Parathyroid adenoma (tissue), 2 donors: Measurements from ENCODE around the gene WDR77.

Experiments used
- H2AFZ ChIP-seq: fragments of 300-600 bp; sonication (generic); one replicate; pipeline ENCODE4 v1.7.0; 2017; ENCODE audit warnings: antibody characterized with exemption, mild to moderate bottlenecking
- H3K27ac ChIP-seq: fragments of 300-600 bp; sonication (generic); one replicate; pipeline ENCODE4 v1.7.0; 2017
- H3K27me3 ChIP-seq: fragments of 300-600 bp; sonication (generic); one replicate; pipeline ENCODE4 v1.7.0; 2017; ENCODE audit warnings: low read length; ENCODE audit not compliant: control insufficient read depth, insufficient read depth
- H3K36me3 ChIP-seq: fragments of 300-600 bp; sonication (generic); one replicate; pipeline ENCODE4 v1.7.0; 2017; ENCODE audit warnings: low read length; ENCODE audit not compliant: control insufficient read depth, insufficient read depth
- H3K4me1 ChIP-seq: fragments of 300-600 bp; sonication (generic); one replicate; pipeline ENCODE4 v1.7.0; 2017; ENCODE audit warnings: control low read depth
- H3K4me2 ChIP-seq: fragments of 300-600 bp; sonication (generic); one replicate; pipeline ENCODE4 v1.7.0; 2017; ENCODE audit warnings: low read length
- H3K4me3 ChIP-seq: fragments of 300-600 bp; sonication (generic); one replicate; pipeline ENCODE4 v1.7.0; 2017; ENCODE audit warnings: low read depth, low read length
- H3K79me2 ChIP-seq: fragments of 300-600 bp; sonication (generic); one replicate; pipeline ENCODE4 v1.7.0; 2017; ENCODE audit warnings: control low read depth
- H3K9ac ChIP-seq: fragments of 300-600 bp; sonication (generic); one replicate; pipeline ENCODE4 v1.7.0; 2017; ENCODE audit warnings: mild to moderate bottlenecking
- H3K9me3 ChIP-seq: fragments of 300-600 bp; sonication (generic); one replicate; pipeline ENCODE4 v1.7.0; 2017; ENCODE audit warnings: low read length; ENCODE audit not compliant: control insufficient read depth
- TF ChIP-seq, protein P1 (sequence below): fragments of 300-600 bp; sonication (generic); IDR thresholded peaks from one replicate; pipeline ENCODE4 v1.7.0; 2017; ENCODE audit warnings: antibody characterized with exemption, mild to moderate bottlenecking
- donor health status: primary hyperparathyroidism.

WDR77 gene

DNA sequence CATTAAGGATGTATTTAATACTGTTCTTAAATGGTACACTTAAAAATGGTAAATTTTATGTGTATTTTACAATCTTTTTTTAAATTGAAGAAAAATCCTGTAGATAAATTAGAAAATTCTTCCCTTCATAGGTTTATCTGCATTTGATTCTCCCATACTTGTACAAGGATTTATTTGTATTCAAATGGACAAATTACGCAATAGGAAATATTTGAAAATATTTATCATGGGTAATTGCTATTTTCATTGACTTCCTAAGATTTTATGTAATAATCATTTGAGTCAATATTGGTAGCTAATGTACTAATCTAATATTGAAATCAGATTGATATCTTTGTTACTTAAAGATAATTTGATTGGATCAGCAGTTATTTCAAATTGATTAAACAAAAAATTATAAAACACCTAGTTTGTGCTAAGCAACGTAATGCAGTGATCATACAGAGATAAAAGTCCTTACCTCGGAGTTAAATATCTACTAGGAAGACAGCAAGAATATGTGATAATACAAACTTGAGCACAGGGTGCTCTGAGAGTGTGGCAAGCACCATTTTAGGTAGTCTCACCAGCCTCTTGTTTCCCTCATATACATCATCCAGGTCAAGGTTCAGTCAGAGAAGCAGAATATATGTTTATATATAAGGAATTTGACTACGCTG lies 13.4 kb upstream of the WDR77 start:
- Histone ChIP-seq H3K79me2 (no peaks in the 10 kb centered on the region), H3K4me1 (no peaks in the 10 kb centered on the region), H3K27ac (no peak overlapping the region), H3K27me3 (no peaks in the 10 kb centered on the region), H3K4me2 (no peak overlapping the region), H2AFZ (no peak overlapping the region), H3K36me3 (no peaks in the 10 kb centered on the region), H3K9me3 (no peaks in the 10 kb centered on the region), H3K4me3 (no peak overlapping the region), H3K9ac (no peak overlapping the region)
- TF ChIP-seq, protein P1, sequence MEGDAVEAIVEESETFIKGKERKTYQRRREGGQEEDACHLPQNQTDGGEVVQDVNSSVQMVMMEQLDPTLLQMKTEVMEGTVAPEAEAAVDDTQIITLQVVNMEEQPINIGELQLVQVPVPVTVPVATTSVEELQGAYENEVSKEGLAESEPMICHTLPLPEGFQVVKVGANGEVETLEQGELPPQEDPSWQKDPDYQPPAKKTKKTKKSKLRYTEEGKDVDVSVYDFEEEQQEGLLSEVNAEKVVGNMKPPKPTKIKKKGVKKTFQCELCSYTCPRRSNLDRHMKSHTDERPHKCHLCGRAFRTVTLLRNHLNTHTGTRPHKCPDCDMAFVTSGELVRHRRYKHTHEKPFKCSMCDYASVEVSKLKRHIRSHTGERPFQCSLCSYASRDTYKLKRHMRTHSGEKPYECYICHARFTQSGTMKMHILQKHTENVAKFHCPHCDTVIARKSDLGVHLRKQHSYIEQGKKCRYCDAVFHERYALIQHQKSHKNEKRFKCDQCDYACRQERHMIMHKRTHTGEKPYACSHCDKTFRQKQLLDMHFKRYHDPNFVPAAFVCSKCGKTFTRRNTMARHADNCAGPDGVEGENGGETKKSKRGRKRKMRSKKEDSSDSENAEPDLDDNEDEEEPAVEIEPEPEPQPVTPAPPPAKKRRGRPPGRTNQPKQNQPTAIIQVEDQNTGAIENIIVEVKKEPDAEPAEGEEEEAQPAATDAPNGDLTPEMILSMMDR, result no peak

DNA sequence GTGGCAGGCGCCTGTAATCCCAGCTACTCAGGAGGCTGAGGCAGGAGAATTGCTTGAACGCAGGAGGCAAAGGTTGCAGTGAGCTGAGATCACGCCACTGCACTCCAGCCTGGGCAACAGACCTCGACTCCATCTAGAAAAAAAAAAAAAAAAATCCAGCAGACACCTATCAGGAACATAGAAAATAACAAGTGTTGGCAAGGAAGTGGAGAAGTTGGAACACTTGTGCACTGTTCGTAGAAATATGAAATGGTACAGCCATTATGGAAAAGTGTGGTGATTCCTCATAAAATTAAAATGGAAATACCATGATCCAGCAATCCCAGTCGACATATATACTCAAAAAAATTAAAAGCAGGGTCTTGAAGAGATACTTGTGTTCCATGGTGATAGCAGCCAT lies 12.7 kb upstream of the WDR77 start:
- Histone ChIP-seq H3K27me3 (no peaks in the 10 kb centered on the region), H2AFZ (no peak overlapping the region), H3K9me3 (no peaks in the 10 kb centered on the region), H3K9ac (no peak overlapping the region), H3K27ac (no peak overlapping the region), H3K79me2 (no peaks in the 10 kb centered on the region), H3K4me2 (no peak overlapping the region), H3K4me1 (no peaks in the 10 kb centered on the region), H3K4me3 (no peak overlapping the region), H3K36me3 (no peaks in the 10 kb centered on the region)
- TF ChIP-seq, protein P1, result no peak

DNA sequence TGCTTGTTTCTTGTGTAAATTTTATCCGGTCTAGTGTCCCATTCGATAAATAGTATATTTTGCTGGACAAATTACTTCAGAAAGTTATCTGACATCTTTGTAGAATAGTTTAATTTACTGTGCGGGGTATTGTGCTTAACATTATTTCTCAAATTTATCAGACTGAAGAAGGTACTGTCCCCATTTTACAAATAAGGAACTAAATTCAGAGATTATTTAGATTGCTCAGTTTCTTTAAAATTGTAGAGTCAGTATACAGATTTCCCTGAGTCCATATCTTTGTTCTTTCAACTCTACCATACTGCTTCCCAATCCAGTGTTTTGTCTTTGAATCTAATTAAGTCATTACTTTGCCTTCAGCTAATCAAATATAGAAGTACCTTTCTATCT lies 6.6 kb upstream of the WDR77 start:
- Histone ChIP-seq H3K4me2 (no peak overlapping the region), H2AFZ (no peak overlapping the region), H3K27me3 (no peaks in the 10 kb centered on the region), H3K36me3 (no peaks in the 10 kb centered on the region), H3K4me1 (peaks cover 8% of the 10 kb centered on the region), H3K9me3 (no peaks in the 10 kb centered on the region), H3K9ac (no peak overlapping the region), H3K79me2 (peaks cover 6% of the 10 kb centered on the region), H3K4me3 (no peak overlapping the region), H3K27ac (no peak overlapping the region)
- TF ChIP-seq, protein P1, result no peak

DNA sequence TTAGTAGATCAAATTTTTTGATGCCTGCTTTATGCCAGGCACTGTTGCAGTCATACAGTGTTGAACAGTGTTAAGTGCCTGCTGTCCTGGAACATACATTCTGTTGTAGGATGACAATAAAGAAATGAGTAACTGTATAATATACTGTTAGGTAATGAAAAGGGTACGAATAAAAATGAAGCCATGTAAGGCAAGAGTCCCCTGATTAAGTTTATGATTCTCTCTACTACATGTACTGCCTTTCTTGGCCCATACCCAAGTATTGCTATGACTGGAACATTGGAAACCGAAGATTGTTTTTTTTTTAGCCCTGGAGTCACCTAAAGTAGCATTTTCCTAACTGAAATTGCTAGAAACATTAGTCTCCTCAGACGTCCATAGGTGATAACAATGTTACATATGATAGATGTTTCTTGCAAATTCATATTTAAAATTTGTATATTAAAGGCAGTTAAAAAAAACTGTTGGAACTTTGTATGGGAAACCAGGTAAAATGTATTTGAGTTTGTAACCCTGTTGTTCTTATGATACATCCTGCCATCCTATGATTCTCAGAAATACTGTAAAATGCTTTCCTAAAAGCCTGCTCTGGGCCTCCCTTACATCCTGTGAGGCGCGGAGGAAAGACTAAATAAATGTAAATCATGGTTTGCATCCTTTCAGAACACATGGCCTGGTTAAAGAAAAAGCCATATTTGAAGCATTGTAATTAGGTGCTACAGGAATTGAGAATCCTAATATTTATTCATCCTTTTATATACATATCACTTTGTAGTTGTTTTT lies 6.0 kb upstream of the WDR77 start:
- no peaks in the 10 kb centered on the region for H3K36me3 ChIP-seq
- no peak overlapping the region for H2AFZ ChIP-seq
- H3K4me1 ChIP-seq, result peaks cover 8% of the 10 kb centered on the region
- TF ChIP-seq, protein P1, result no peak
- peaks cover 6% of the 10 kb centered on the region for H3K79me2 ChIP-seq
- no peaks in the 10 kb centered on the region for H3K9me3 ChIP-seq
- no peak overlapping the region for H3K4me3 ChIP-seq
- H3K27ac ChIP-seq, result no peak overlapping the region
- no peak overlapping the region for H3K9ac ChIP-seq
- no peaks in the 10 kb centered on the region for H3K27me3 ChIP-seq
- H3K4me2 ChIP-seq, result no peak overlapping the region
